MV-4-11 (cell line): ENCODE measurements around the gene LMF2.

Experiments
- DNase-seq: peaks from one replicate; lab custom pipeline; 2025; lab: John Stamatoyannopoulos, UW

The LMF2 gene

GRCh38 chr22:50503475-50504145 lies 3.9 kb downstream of the LMF2 start:
- DNase-seq = no peak

GRCh38 chr22:50502628-50503474 lies 4.7 kb downstream of the LMF2 start:
- no peak for DNase-seq

- DNase-seq = no peak
Measured at GRCh38 chr22:50502096-50502495, 5.4 kb downstream of the LMF2 start.

- DNase-seq = no peak
Measured at GRCh38 chr22:50500452-50500851, 7.0 kb downstream of the LMF2 start.

- DNase-seq = peak; percentile 62
Measured at GRCh38 chr22:50498322-50498890, 9.1 kb downstream of the LMF2 start.

GRCh38 chr22:50497093-50497492 lies 10.4 kb downstream of the LMF2 start:
- DNase-seq = no peak

GRCh38 chr22:50490531-50491308 lies 16.8 kb downstream of the LMF2 start:
- peak; percentile 59 for DNase-seq

GRCh38 chr22:50489363-50490243 lies 17.9 kb downstream of the LMF2 start:
- no peak for DNase-seq

- DNase-seq = no peak
Measured at GRCh38 chr22:50488886-50489285, 18.6 kb downstream of the LMF2 start.

GRCh38 chr22:50488006-50488677 lies 19.4 kb downstream of the LMF2 start:
- no peak for DNase-seq

GRCh38 chr22:50487290-50488005 lies 20.1 kb downstream of the LMF2 start:
- no peak for DNase-seq

GRCh38 chr22:50486561-50487289 lies 20.8 kb downstream of the LMF2 start, which contains the start of gene MIOX:
Gene MIOX (plus strand): TSS chr22:50486859. CDS start chr22:50486898, 39 bp downstream.
- no peak for DNase-seq

- DNase-seq = no peak
Measured at GRCh38 chr22:50485221-50486131, 22.0 kb downstream of the LMF2 start.

- DNase-seq = no peak
Measured at GRCh38 chr22:50483977-50484853, 23.3 kb downstream of the LMF2 start.

GRCh38 chr22:50483556-50483955 lies 23.9 kb downstream of the LMF2 start:
- no peak for DNase-seq

GRCh38 chr22:50483106-50483505 lies 24.4 kb downstream of the LMF2 start:
- no peak for DNase-seq
